HepG2 (cell line): ENCODE results near the gene STUM. TPM values are rescaled to one million over a fixed set of nuclear protein-coding genes. Genes with fewer than 3 reads are reported as not detected.

Experiments used
- ATAC-seq: fragments of 200-7000 bp; cut with Tn5 transposase; 3 replicates; pipeline ENCODE4 v1.9.1; 2020; ENCODE audit warnings: mild to moderate bottlenecking, moderate library complexity
- BruUV-seq: library from RNA; stranded (reverse); fragments of 400-500 nt; replicated peaks from 2 replicates; lab custom pipeline; 2021; lab: Mats Ljungman, UMichigan
- CTCF ChIA-PET: fragments of 300-600 bp; formaldehyde crosslinking; extraction: SDS; loops from one replicate; lab custom pipeline; 2021; ENCODE audit warnings: low total read pairs, inconsistent platforms, low intra/inter-chr PET ratio; lab: Yijun Ruan, JAX
- POLR2A ChIA-PET: fragments of 350-600 bp; sonication (Branson Sonifier 250); formaldehyde crosslinking; loops from one replicate; lab custom pipeline; 2020; ENCODE audit warnings: antibody characterized with exemption, inconsistent platforms; lab: Yijun Ruan, JAX
- DNase-seq: peaks from one replicate; pipeline ENCODE4 v3.0.0-alpha.2; 2015; ENCODE audit warnings: low spot score
- FAIRE-seq: peaks from 3 replicates; lab custom pipeline; 2011; peaks lifted over from hg19 to GRCh38; lab: Jason Lieb, UNC
- H2AFZ ChIP-seq: one replicate; pipeline ENCODE4 v1.6.1; 2011; ENCODE audit warnings: low read length, inconsistent platforms
- H3K27ac ChIP-seq: fragments of 300-600 bp; 3 replicates; pipeline ENCODE4 v1.8.0; 2011; ENCODE audit warnings: mixed run types, mild to moderate bottlenecking, mixed read lengths, low read length, inconsistent platforms; ENCODE audit not compliant: insufficient read depth; ENCODE audit errors: extremely low read length
- H3K27me3 ChIP-seq, 2 experiments: fragments of 200-600 bp in 1 of 2; 2 replicates in 1 of 2; 3 replicates in 1 of 2; pipeline versions ENCODE4 v1.6.0 to v1.8.0; 2011; ENCODE audit warnings: low read length in 2 of 2, mild to moderate bottlenecking in 2 of 2, moderate library complexity in 2 of 2, inconsistent platforms in 1 of 2; ENCODE audit not compliant: insufficient read depth in 2 of 2, control insufficient read depth in 1 of 2
- H3K36me3 ChIP-seq, 2 experiments: fragments of 200-600 bp in 1 of 2; replicated peaks in 1 of 2; 2 replicates in 1 of 2; 3 replicates in 1 of 2; pipeline versions ENCODE4 v1.5.1 to v1.8.0; 2011; ENCODE audit warnings: low read length in 2 of 2, inconsistent platforms in 1 of 2; ENCODE audit not compliant: insufficient read depth in 2 of 2, control insufficient read depth in 1 of 2
- H3K4me1 ChIP-seq: 2 replicates; pipeline ENCODE4 v1.5.1; 2012; ENCODE audit warnings: low read length, inconsistent platforms; ENCODE audit not compliant: insufficient read depth
- H3K4me2 ChIP-seq: 2 replicates; pipeline ENCODE4 v1.6.0; 2011; ENCODE audit warnings: low read depth, low read length, inconsistent platforms
- H3K4me3 ChIP-seq, 3 experiments: fragments of 200-600 bp in 1 of 3; sonication (generic), shearing (Covaris generic) in 1 of 3; replicated peaks in 1 of 3; 2 replicates each; pipeline ENCODE4 v1.5.1; 2011 to 2016; ENCODE audit warnings: low read length in 3 of 3, inconsistent platforms in 2 of 3, low read depth in 2 of 3, mild to moderate bottlenecking in 2 of 3, control low read depth in 1 of 3, mixed read lengths in 1 of 3; ENCODE audit not compliant: insufficient read depth in 1 of 3
- H3K79me2 ChIP-seq: one replicate; pipeline ENCODE4 v1.6.1; 2011; ENCODE audit warnings: low read length, inconsistent platforms; ENCODE audit not compliant: insufficient read depth
- H3K9ac ChIP-seq: 2 replicates; pipeline ENCODE4 v1.6.0; 2011; ENCODE audit warnings: mild to moderate bottlenecking, low read depth, low read length, inconsistent platforms; ENCODE audit not compliant: insufficient read depth
- H3K9me3 ChIP-seq: 2 replicates; pipeline ENCODE4 v1.5.1; 2012; ENCODE audit warnings: mild to moderate bottlenecking, low read length
- H4K20me1 ChIP-seq: 2 replicates; pipeline ENCODE4 v1.6.0; 2011; ENCODE audit warnings: inconsistent platforms, mild to moderate bottlenecking, low read length, moderate library complexity; ENCODE audit not compliant: insufficient read depth
- ARID3A ChIP-seq: IDR thresholded peaks from 2 replicates; pipeline ENCODE4 v1.6.1; 2012; ENCODE audit warnings: low read depth, low read length, improper control_type of control experiment
- ZMYM2 ChIP-seq: sonication (generic); formaldehyde crosslinking; IDR thresholded peaks from 2 replicates; pipeline ENCODE4 v1.8.0; 2022; ENCODE audit warnings: mild to moderate bottlenecking, missing genetic modification reagents
- ZUFSP ChIP-seq: sonication (generic); formaldehyde crosslinking; IDR thresholded peaks from 2 replicates; pipeline ENCODE4 v1.9.0; 2021; ENCODE audit warnings: missing genetic modification reagents, mild to moderate bottlenecking, borderline replicate concordance
- WGBS: methylation state at CpG from one replicate; pipeline ENCODE4 v1.1.6; 2017; ENCODE audit warnings: low lambda C conversion rate; 5-methylcytosine and 5-hydroxymethylcytosine counted together
- in situ Hi-C: cut with HindIII; loops from 2 replicates; pipeline ENCODE4 v1.10.0; 2017; ENCODE audit warnings: low pct_unique_long_range_greater_than_20kb; ENCODE audit not compliant: extremely low pct_ligation_motif_present
- intact Hi-C: fragments of 100-400 bp; cut with micrococcal nuclease; formaldehyde crosslinking; loops from one replicate; pipeline ENCODE4 v1.10.0; 2022; ENCODE audit not compliant: unreplicated experiment
- polyA plus RNA-seq, 8 experiments: library from polyadenylated mRNA; depleted of rRNA in 3 of 8; stranded (reverse) in 7 of 8; unstranded in 1 of 8; fragments of >200 nt; fragmentation: Illumina TruSeq in 4 of 8; extraction: Trizol in 4 of 8; gene quantifications; 2 replicates each; pipeline versions ENCODE4 v1.2.1 to v1.2.3, GENCODE V29; 2011 to 2016; ENCODE audit warnings: low read depth in 4 of 8, missing spikeins in 1 of 8, mixed read lengths in 1 of 8; ENCODE audit not compliant: insufficient read depth in 1 of 8
- total RNA-seq, 5 experiments: library from RNA; depleted of rRNA; stranded (reverse); fragments of >200 nt; fragmentation: Illumina TruSeq; extraction: Trizol; gene quantifications; 2 replicates each; pipeline ENCODE4 v1.2.3, GENCODE V29; 2016; ENCODE audit warnings: low read depth in 1 of 5

The STUM gene
- total and polyA plus RNA-seq, 2 of the 13 experiments (the other 11 are each of a cell fraction or from before 2014, with no cell fraction given), result not detected

- no peak for TF ChIP-seq ZUFSP (CRISPR knock-in tag)
Observed at GRCh38 chr1:226553924-226554282, 5.3 kb downstream of the STUM start (continued).

GRCh38 chr1:226555092-226555491, 6.5 kb downstream of the STUM start:
- FAIRE-seq (no peak), DNase-seq (no peak), ATAC-seq (no peak)
- H3K4me3 ChIP-seq, result no peak overlapping the region
- H3K79me2 ChIP-seq, result no peaks in the 10 kb centered on the region
- intact Hi-C loops (no loop called here), in situ Hi-C loops (no loop called here)
- peaks cover under 1 to 23% of the 10 kb centered on the region in 2 experiments; a peak in 3 of 5 replicates for H3K27me3 ChIP-seq
- CTCF ChIA-PET, result no interaction called here
- POLR2A ChIA-PET, result no interaction called here
- no peak overlapping the region for H3K27ac ChIP-seq
- no peaks in the 10 kb centered on the region for H3K9me3 ChIP-seq
- peaks cover 9% of the 10 kb centered on the region for H3K4me1 ChIP-seq
- no peak for TF ChIP-seq ZMYM2 (CRISPR knock-in tag)
- TF ChIP-seq ARID3A, result no peak
- H3K9ac ChIP-seq, result no peak overlapping the region
- no peak overlapping the region for H2AFZ ChIP-seq
- H3K4me2 ChIP-seq, result no peak overlapping the region
- H4K20me1 ChIP-seq, result no peaks in the 10 kb centered on the region
- no peaks in the 10 kb centered on the region for H3K36me3 ChIP-seq
- no TSS peak for BruUV-seq
- WGBS, result 74% methylated on average over 4 of the region's 4 CpGs
